Tibial artery (tissue), 4 donors: ENCODE measurements around the gene RAB30.

Experiments used
- DNase-seq, 2 donors: peaks; one replicate each; pipeline ENCODE4 v3.0.0-alpha.2; 2019
- H3K27ac ChIP-seq, 2 donors: fragments of 200-600 bp; sonication (generic) in 1 of 2; 1 replicate in 1 of 2; 2 replicates in 1 of 2; pipeline ENCODE4 v1.5.1; 2018 to 2019; ENCODE audit warnings: mild to moderate bottlenecking in 1 of 2
- H3K27me3 ChIP-seq, 2 donors: fragments of 200-600 bp; sonication (generic) in 1 of 2; one replicate each; pipeline versions ENCODE4 v1.5.1 to v1.6.0; 2016 to 2019
- H3K36me3 ChIP-seq, 3 donors: fragments of 200-600 bp; sonication (generic) in 2 of 3; one replicate each; pipeline ENCODE4 v1.5.1; 2016 to 2019; ENCODE audit warnings: mild to moderate bottlenecking in 2 of 3
- H3K4me1 ChIP-seq, 4 donors: fragments of 200-600 bp; sonication (generic) in 2 of 4; 1 replicate in 3 of 4; 2 replicates in 1 of 4; pipeline ENCODE4 v1.5.1; 2016 to 2019
- H3K4me3 ChIP-seq, 2 donors: fragments of 200-600 bp; sonication (generic) in 1 of 2; 1 replicate in 1 of 2; 2 replicates in 1 of 2; pipeline ENCODE4 v1.5.1; 2018 to 2019; ENCODE audit warnings: mild to moderate bottlenecking in 2 of 2
- H3K9me3 ChIP-seq, 3 donors: fragments of 200-600 bp; sonication (generic) in 1 of 3; one replicate each; pipeline ENCODE4 v1.5.1; 2016 to 2019
- intact Hi-C: fragments of 100-400 bp; cut with DNase I; formaldehyde crosslinking; loops from one replicate; pipeline ENCODE4 v1.15.0; 2023; ENCODE audit warnings: low total_unique reads
- TF ChIP-seq, protein P1 (sequence below), 2 experiments: fragments of 200-600 bp in 1 of 2; fragments of 450-650 bp in 1 of 2; IDR thresholded peaks; one replicate each; pipeline ENCODE4 v1.5.1; 2017 to 2019; ENCODE audit warnings: antibody characterized with exemption in 2 of 2, mild to moderate bottlenecking in 1 of 2, moderate library complexity in 1 of 2

RAB30 gene, protein sequence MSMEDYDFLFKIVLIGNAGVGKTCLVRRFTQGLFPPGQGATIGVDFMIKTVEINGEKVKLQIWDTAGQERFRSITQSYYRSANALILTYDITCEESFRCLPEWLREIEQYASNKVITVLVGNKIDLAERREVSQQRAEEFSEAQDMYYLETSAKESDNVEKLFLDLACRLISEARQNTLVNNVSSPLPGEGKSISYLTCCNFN

DNA sequence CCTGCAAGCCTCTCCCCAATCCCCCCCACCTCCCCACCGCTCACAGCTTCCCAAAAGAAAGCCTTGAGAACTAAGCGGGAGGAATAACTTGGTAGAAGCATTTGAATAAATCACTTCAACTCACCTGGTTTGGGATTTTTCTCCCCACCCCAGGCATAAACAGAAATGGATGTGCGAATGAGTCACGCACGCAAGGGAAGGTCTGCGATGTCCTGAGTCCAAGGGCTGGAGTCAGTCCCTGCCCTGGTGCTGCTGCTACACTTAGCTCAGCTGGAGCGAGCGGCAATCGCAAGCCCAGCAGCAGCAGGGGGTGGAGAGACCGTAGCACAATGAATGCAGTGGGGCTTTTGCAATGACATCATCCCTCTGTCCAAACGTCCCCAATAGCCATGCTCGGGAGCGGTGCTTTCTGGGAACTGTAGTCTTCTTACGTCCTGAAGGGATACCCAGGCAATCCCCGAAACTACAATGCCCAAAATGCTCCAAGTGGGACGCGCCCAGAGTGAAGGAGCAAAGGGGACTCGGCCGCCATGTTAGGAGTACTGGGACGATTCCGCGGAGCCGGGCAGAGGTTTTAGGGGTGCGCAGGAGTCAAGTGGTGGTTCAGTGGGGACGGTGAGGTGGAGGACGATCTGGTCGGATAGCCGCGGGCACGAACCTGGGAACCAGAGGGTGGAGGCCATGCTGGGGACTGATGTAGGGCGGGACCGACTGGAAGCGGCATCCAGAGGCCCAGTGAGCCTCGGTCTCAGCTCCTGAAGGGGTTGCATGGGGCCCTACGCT is at the start of gene RAB30:
Gene RAB30 (minus strand): TSS at position 331 of the 783 bp plus-strand sequence. CDS start 74,581 bp downstream, outside the sequence.
- Histone ChIP-seq H3K9me3 (no peaks in the 10 kb centered on the region), H3K4me3 (peak within 1 kb of the TSS; percentile 77 to 81), H3K27me3 (no peaks in the 10 kb centered on the region), H3K4me1 (peaks cover 0 to 44% (median 29%) of the 10 kb centered on the region in 4 donors), H3K27ac (peak within 1 kb of the TSS; percentile 92 to 93), H3K36me3 (peaks cover 0 to 9% (median 0%) of the 10 kb centered on the region in 3 donors)
- TF ChIP-seq, protein P1, sequence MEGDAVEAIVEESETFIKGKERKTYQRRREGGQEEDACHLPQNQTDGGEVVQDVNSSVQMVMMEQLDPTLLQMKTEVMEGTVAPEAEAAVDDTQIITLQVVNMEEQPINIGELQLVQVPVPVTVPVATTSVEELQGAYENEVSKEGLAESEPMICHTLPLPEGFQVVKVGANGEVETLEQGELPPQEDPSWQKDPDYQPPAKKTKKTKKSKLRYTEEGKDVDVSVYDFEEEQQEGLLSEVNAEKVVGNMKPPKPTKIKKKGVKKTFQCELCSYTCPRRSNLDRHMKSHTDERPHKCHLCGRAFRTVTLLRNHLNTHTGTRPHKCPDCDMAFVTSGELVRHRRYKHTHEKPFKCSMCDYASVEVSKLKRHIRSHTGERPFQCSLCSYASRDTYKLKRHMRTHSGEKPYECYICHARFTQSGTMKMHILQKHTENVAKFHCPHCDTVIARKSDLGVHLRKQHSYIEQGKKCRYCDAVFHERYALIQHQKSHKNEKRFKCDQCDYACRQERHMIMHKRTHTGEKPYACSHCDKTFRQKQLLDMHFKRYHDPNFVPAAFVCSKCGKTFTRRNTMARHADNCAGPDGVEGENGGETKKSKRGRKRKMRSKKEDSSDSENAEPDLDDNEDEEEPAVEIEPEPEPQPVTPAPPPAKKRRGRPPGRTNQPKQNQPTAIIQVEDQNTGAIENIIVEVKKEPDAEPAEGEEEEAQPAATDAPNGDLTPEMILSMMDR (IDR thresholded peaks at IDR 0.05), result no peak
- peak; percentile 99 for DNase-seq
- intact Hi-C loops, result loop anchor here (5.0 kb wide), 2 partner anchors 84 to 86 kb away; partner anchors contain the start of gene PCF11

DNA sequence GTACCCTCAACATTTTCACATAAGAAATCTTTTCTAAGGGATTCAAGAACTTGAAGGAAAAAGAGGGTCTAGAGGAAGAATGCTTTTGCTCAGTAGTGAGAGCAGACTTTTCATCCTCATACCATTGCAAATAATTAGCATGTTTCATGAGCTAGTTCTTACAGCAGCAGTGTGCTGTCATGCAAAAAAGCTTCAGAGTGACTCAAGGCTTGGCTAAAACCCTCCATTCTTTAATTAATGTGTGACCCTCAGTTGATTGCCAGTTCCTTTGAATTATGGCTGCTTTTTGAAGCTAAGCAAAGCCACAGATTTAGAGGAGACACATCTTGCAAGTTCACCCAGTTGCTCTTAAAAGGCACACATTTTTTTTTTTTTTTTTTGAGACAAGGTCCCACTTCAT is 48.6 kb upstream of the RAB30 start:
- TF ChIP-seq, protein P1 (IDR thresholded peaks at IDR 0.05), result no peak
- Histone ChIP-seq H3K4me3 (no peak overlapping the region), H3K27me3 (no peaks in the 10 kb centered on the region), H3K36me3 (no peaks in the 10 kb centered on the region), H3K4me1 (peaks cover 0 to 8% (median 3%) of the 10 kb centered on the region in 4 donors), H3K9me3 (no peaks in the 10 kb centered on the region), H3K27ac (no peak overlapping the region)
- intact Hi-C loops, result no loop called here
- no peak for DNase-seq

DNA sequence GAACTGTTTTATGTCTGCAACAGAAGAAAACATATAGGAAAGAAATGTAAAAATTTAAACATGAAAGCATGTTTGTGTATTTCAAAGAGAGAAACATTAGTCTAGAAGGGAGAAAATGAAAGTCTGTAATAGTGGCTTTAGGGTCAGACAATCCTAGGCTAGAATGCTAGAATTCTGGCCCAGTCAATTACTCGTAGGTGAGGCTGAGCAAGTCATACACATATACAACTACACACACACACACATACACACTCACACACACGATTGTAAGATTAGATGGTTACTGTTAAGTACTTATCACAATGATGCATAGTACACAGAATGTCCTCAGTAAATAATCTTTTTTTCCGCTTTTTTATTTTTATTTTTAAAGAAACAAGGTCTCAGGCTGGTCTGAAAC is 47.5 kb upstream of the RAB30 start:
- intact Hi-C loops, result no loop called here
- TF ChIP-seq, protein P1 (IDR thresholded peaks at IDR 0.05), result no peak
- Histone ChIP-seq H3K4me1 (peaks cover 0 to 8% (median 3%) of the 10 kb centered on the region in 4 donors), H3K27me3 (no peaks in the 10 kb centered on the region), H3K4me3 (no peak overlapping the region), H3K9me3 (no peaks in the 10 kb centered on the region), H3K27ac (peak overlapping the region in 1 of 2 donors; percentile 24), H3K36me3 (no peaks in the 10 kb centered on the region)
- DNase-seq, result no peak

DNA sequence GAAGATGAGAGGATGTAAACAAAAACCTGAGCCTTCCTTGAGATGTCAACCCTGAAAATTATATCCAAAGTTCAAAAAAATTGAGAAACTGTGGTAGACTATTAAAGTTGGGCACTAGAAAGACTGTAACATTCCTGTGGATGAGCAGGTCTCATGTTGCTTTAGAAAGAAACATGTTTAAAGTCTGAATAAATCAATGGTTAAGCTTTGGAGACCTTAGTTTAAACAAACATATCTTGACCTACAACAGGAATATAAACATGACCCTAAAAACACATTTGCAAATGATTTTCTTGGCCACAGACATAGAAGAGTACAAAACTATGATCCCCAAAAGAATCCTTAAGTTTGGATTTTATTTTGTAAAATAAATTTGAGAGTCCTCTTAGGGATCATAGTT is 47.1 kb upstream of the RAB30 start:
- H3K36me3 ChIP-seq, result no peaks in the 10 kb centered on the region
- TF ChIP-seq, protein P1 (IDR thresholded peaks at IDR 0.05), result no peak
- no peaks in the 10 kb centered on the region for H3K27me3 ChIP-seq
- peak overlapping the region in 1 of 2 donors; percentile 24 for H3K27ac ChIP-seq
- peaks cover 0 to 8% (median 3%) of the 10 kb centered on the region in 4 donors for H3K4me1 ChIP-seq
- intact Hi-C loops, result no loop called here
- no peak overlapping the region for H3K4me3 ChIP-seq
- no peak for DNase-seq
- H3K9me3 ChIP-seq, result no peaks in the 10 kb centered on the region

DNA sequence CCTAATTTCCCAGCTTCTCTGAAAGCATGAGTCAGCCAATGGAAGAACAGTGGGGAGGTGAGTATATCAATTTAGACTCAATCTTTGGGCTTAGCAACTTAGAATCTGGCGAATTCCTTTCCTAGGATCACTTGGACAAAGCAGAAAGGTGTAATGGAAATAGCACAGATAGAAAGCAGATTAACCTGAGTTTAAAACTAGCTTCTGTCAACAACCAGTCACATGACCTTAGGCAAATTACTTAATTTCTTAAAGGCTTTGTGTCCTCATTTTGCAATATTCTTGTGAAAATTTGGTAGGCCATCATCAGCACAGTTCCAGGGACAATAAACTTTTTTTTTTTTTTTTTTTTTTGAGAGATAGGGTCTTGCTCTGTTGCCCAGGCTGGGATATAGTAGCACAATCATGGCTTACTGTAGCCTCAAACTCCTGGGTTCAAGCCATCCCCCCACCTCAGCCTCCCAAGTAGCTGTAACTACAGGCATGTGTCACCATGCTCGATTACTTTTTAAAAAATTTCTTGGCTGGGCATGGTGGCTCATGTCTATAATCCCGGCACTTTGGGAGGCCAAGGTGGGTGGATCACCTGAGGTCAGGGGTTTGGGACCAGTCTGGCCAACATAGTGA is 44.4 kb upstream of the RAB30 start:
- Histone ChIP-seq H3K27me3 (no peaks in the 10 kb centered on the region), H3K27ac (no peak overlapping the region), H3K36me3 (no peaks in the 10 kb centered on the region), H3K4me1 (peaks cover 0 to 8% (median 3%) of the 10 kb centered on the region in 4 donors), H3K9me3 (no peaks in the 10 kb centered on the region), H3K4me3 (no peak overlapping the region)
- intact Hi-C loops, result no loop called here
- no peak for DNase-seq
- TF ChIP-seq, protein P1 (IDR thresholded peaks at IDR 0.05), result no peak
